HepG2 (cell line): Measurements from ENCODE around the gene ZCCHC10. TPM values are rescaled to one million over a fixed set of nuclear protein-coding genes. Genes with fewer than 3 reads are reported as not detected.

ENCODE experiments used
- ARNT ChIP-seq: fragments of 450-650 bp; IDR thresholded peaks from 2 replicates; pipeline ENCODE4 v1.6.1; 2017
- ASH2L ChIP-seq: fragments of 300-600, 200-600 bp; sonication (generic); IDR thresholded peaks from 2 replicates; pipeline ENCODE4 v1.7.0; 2017; ENCODE audit warnings: low read depth, mild to moderate bottlenecking, moderate library complexity, mixed read lengths, low read length; ENCODE audit not compliant: insufficient read length
- ATM ChIP-seq: fragments of 450-650 bp; IDR thresholded peaks from 2 replicates; pipeline ENCODE4 v1.7.1; 2017; ENCODE audit warnings: mild to moderate bottlenecking, borderline replicate concordance
- BRD4 ChIP-seq: sonication (generic); formaldehyde crosslinking; IDR thresholded peaks from 2 replicates; pipeline ENCODE4 v1.4.0; 2020; ENCODE audit warnings: missing genetic modification reagents
- DMAP1 ChIP-seq: IDR thresholded peaks from 2 replicates; pipeline ENCODE4 v1.6.1; 2016
- FOXM1 ChIP-seq: sonication (generic); formaldehyde crosslinking; IDR thresholded peaks from 2 replicates; pipeline ENCODE4 v1.5.0; 2020; ENCODE audit warnings: missing genetic modification reagents
- GABPA ChIP-seq, 2 experiments: IDR thresholded peaks; 2 replicates each; pipeline ENCODE4 v1.6.1; 2011 to 2016; ENCODE audit warnings: low read depth in 2 of 2, low read length in 1 of 2, missing biosample characterization in 1 of 2, missing genetic modification characterization in 1 of 2
- HMG20A ChIP-seq: IDR thresholded peaks from 2 replicates; pipeline ENCODE4 v1.6.1; 2016; ENCODE audit warnings: borderline replicate concordance
- KLF11 ChIP-seq: IDR thresholded peaks from 2 replicates; pipeline ENCODE4 v1.6.1; 2016; ENCODE audit warnings: missing compliant biosample characterization
- LCORL ChIP-seq, 2 experiments: fragments of 450-650 bp in 1 of 2; sonication (generic) in 1 of 2; formaldehyde crosslinking in 1 of 2; IDR thresholded peaks; 2 replicates each; pipeline versions ENCODE4 v1.5.0 to v1.6.1; 2017 to 2020; ENCODE audit warnings: antibody characterized with exemption in 1 of 2, missing genetic modification reagents in 1 of 2
- MAFK ChIP-seq, 2 experiments: IDR thresholded peaks in 1 of 2; conservative IDR thresholded peaks in 1 of 2; 2 replicates each; pipeline ENCODE4 v1.6.1; 2011; ENCODE audit warnings: improper control_type of control experiment in 2 of 2, low read length in 2 of 2
- MED8 ChIP-seq: sonication (generic); formaldehyde crosslinking; IDR thresholded peaks from 2 replicates; pipeline ENCODE4 v1.8.1; 2023; ENCODE audit warnings: mild to moderate bottlenecking, missing genetic modification reagents; ENCODE audit not compliant: insufficient replicate concordance
- MTF2 ChIP-seq: sonication (generic); formaldehyde crosslinking; IDR thresholded peaks from 2 replicates; pipeline ENCODE4 v1.5.0; 2020; ENCODE audit warnings: missing genetic modification reagents, borderline replicate concordance
- NCOA1 ChIP-seq: sonication (generic); formaldehyde crosslinking; IDR thresholded peaks from 2 replicates; pipeline ENCODE4 v1.9.0; 2021; ENCODE audit warnings: missing genetic modification reagents
- NCOA2 ChIP-seq: sonication (generic); formaldehyde crosslinking; IDR thresholded peaks from 2 replicates; pipeline ENCODE4 v1.8.0; 2022; ENCODE audit warnings: inconsistent platforms
- NRL ChIP-seq: sonication (generic); formaldehyde crosslinking; IDR thresholded peaks from 2 replicates; pipeline ENCODE4 v1.5.0; 2020; ENCODE audit warnings: missing genetic modification reagents, mild to moderate bottlenecking, moderate library complexity, borderline replicate concordance
- SATB2 ChIP-seq: sonication (generic); formaldehyde crosslinking; IDR thresholded peaks from 2 replicates; pipeline ENCODE4 v1.5.0; 2020; ENCODE audit warnings: missing genetic modification reagents
- SMAD3 ChIP-seq: sonication (generic); formaldehyde crosslinking; IDR thresholded peaks from 2 replicates; pipeline ENCODE4 v1.4.0; 2020; ENCODE audit warnings: missing genetic modification reagents
- TCF12 ChIP-seq, 2 experiments: fragments of 450-650 bp in 1 of 2; sonication (generic) in 1 of 2; formaldehyde crosslinking in 1 of 2; IDR thresholded peaks; 2 replicates each; pipeline versions ENCODE4 v1.6.1 to v1.8.0; 2017 to 2022; ENCODE audit warnings: antibody characterized with exemption in 1 of 2, mild to moderate bottlenecking in 1 of 2, missing genetic modification reagents in 1 of 2, moderate library complexity in 1 of 2
- TCF7 ChIP-seq: sonication (generic); IDR thresholded peaks from 2 replicates; pipeline ENCODE4 v1.6.1; 2016; ENCODE audit warnings: antibody characterized with exemption, low read depth
- TEAD2 ChIP-seq: sonication (generic); formaldehyde crosslinking; IDR thresholded peaks from 2 replicates; pipeline ENCODE4 v1.9.0; 2021; ENCODE audit warnings: missing genetic modification reagents
- TOPORS ChIP-seq: sonication (generic); formaldehyde crosslinking; IDR thresholded peaks from 2 replicates; pipeline ENCODE4 v1.8.0; 2023; ENCODE audit warnings: mild to moderate bottlenecking, missing genetic modification reagents
- ZBTB21 ChIP-seq: sonication (generic); formaldehyde crosslinking; IDR thresholded peaks from 2 replicates; pipeline ENCODE4 v1.4.0; 2020; ENCODE audit warnings: missing genetic modification reagents
- ZC3H4 ChIP-seq: sonication (generic); formaldehyde crosslinking; IDR thresholded peaks from 2 replicates; pipeline ENCODE4 v1.4.0; 2020; ENCODE audit warnings: missing genetic modification reagents, borderline replicate concordance
- ZNF124 ChIP-seq: sonication (generic); formaldehyde crosslinking; IDR thresholded peaks from 2 replicates; pipeline ENCODE4 v1.4.0; 2020; ENCODE audit warnings: missing genetic modification reagents
- ZNF766 ChIP-seq: sonication (generic); formaldehyde crosslinking; IDR thresholded peaks from 2 replicates; pipeline ENCODE4 v1.5.0; 2020; ENCODE audit warnings: missing genetic modification reagents, borderline replicate concordance
- polyA plus RNA-seq, 8 experiments: library from polyadenylated mRNA; depleted of rRNA in 3 of 8; stranded (reverse) in 7 of 8; unstranded in 1 of 8; fragments of >200 nt; fragmentation: Illumina TruSeq in 4 of 8; extraction: Trizol in 4 of 8; gene quantifications; 2 replicates each; pipeline versions ENCODE4 v1.2.1 to v1.2.3, GENCODE V29; 2011 to 2016; ENCODE audit warnings: low read depth in 4 of 8, missing spikeins in 1 of 8, mixed read lengths in 1 of 8; ENCODE audit not compliant: insufficient read depth in 1 of 8
- total RNA-seq, 5 experiments: library from RNA; depleted of rRNA; stranded (reverse); fragments of >200 nt; fragmentation: Illumina TruSeq; extraction: Trizol; gene quantifications; 2 replicates each; pipeline ENCODE4 v1.2.3, GENCODE V29; 2016; ENCODE audit warnings: low read depth in 1 of 5
- TF ChIP-seq, protein P1 (sequence below): sonication (generic); formaldehyde crosslinking; IDR thresholded peaks from 2 replicates; pipeline ENCODE4 v1.8.1; 2023; ENCODE audit warnings: mild to moderate bottlenecking, missing genetic modification reagents, borderline replicate concordance
- TF ChIP-seq, protein P2 (sequence below): sonication (generic); formaldehyde crosslinking; IDR thresholded peaks from 2 replicates; pipeline ENCODE4 v1.8.1; 2023; ENCODE audit warnings: mild to moderate bottlenecking, missing genetic modification reagents
- TF ChIP-seq, protein P3 (sequence below): sonication (generic); formaldehyde crosslinking; conservative IDR thresholded peaks from 2 replicates; pipeline ENCODE4 v1.4.0; 2020; ENCODE audit warnings: missing genetic modification reagents

ZCCHC10 gene
- total and polyA plus RNA-seq, 2 of the 13 experiments (the other 11 are each of a cell fraction or from before 2014, with no cell fraction given), result 40.7 to 48.2 TPM

DNA sequence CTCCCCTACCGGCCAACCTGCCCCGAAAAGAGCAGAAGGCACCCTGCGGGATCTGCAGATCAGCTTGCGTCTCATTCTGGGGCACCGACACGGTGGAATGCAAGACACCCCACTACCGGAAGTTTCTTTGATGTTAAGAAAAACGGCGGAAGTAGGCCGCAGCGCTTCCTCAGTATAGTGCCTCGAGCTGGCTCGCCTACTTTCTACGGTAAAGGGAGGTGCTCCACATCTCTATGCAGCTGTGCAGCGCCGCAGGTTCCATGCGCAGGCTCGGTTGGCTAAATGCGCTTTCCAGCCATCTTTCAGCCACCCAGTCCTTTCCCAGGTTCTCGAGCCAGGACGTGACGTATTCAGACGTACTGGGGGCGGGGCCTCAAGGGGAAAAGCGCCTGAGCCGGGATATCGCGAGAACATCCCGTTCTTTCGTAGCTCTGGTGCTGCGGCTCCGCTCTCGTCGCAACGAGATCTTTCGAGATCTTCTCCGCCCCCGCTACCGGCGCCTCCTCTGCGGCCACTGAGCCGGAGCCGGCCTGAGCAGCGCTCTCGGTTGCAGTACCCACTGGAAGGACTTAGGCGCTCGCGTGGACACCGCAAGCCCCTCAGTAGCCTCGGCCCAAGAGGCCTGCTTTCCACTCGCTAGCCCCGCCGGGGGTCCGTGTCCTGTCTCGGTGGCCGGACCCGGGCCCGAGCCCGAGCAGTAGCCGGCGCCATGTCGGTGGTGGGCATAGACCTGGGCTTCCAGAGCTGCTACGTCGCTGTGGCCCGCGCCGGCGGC, 25.4 kb upstream of the ZCCHC10 start, which contains the start of gene HSPA4 (continued):
- TF ChIP-seq TCF7, result peak; percentile 80
- TF ChIP-seq ZBTB21 (CRISPR knock-in tag), result peak; percentile 88
- 0 out of 2 replicates have a peak, but pooled peaks have one; percentile 56 for TF ChIP-seq NCOA2 (CRISPR knock-in tag)
- peak; percentile 64; the same call in 1 of the 2 replicates for TF ChIP-seq SMAD3 (CRISPR knock-in tag)
- no peak for TF ChIP-seq LCORL (IDR thresholded peaks at IDR 0.05)
- peak; percentile 63; the same call in 1 of the 2 replicates for TF ChIP-seq LCORL (CRISPR knock-in tag; IDR thresholded peaks at IDR 0.05)
- TF ChIP-seq TCF12 (IDR thresholded peaks at IDR 0.05), result no peak
- peak; percentile 46; the same call in 1 of the 2 replicates for TF ChIP-seq TCF12 (CRISPR knock-in tag; IDR thresholded peaks at IDR 0.05)
- no peak; the same call in 1 of the 2 replicates for TF ChIP-seq ZC3H4
- peak; percentile 59 for TF ChIP-seq GABPA (IDR thresholded peaks at IDR 0.05; ENCODE audit: low read depth, low read length)
- peak; percentile 93 for TF ChIP-seq GABPA (CRISPR knock-in tag; IDR thresholded peaks at IDR 0.05; ENCODE audit: low read depth)
- peak; percentile 50; the same call in 1 of the 2 replicates for TF ChIP-seq NRL (CRISPR knock-in tag)
- TF ChIP-seq ATM, result no peak
- TF ChIP-seq, protein P1, sequence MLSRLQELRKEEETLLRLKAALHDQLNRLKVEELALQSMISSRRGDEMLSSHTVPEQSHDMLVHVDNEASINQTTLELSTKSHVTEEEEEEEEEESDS, result peak; percentile 53; the same call in 1 of the 2 replicates
- peak; percentile 79 for TF ChIP-seq BRD4
- TF ChIP-seq MAFK (conservative IDR thresholded peaks at IDR 0.05 in 1 of 2, IDR thresholded peaks at IDR 0.05 in 1 of 2; ENCODE audit: low read length in 2 of 2), result no peak
- peak; percentile 58; the same call in 1 of the 2 replicates for TF ChIP-seq KLF11 (CRISPR knock-in tag)
- TF ChIP-seq TOPORS, result peak; percentile 89; the same call in 1 of the 2 replicates
- TF ChIP-seq ZNF124 (CRISPR knock-in tag), result no peak; the same call in 1 of the 2 replicates
- no peak for TF ChIP-seq ZNF766 (CRISPR knock-in tag)
- peak; percentile 67 for TF ChIP-seq ASH2L
- peak; percentile 71 for TF ChIP-seq MED8 (CRISPR knock-in tag)
- peak; percentile 65; the same call in 1 of the 2 replicates for TF ChIP-seq DMAP1 (CRISPR knock-in tag)
- TF ChIP-seq SATB2 (CRISPR knock-in tag), result 0 out of 2 replicates have a peak, but pooled peaks have one; percentile 21
- TF ChIP-seq, protein P2, sequence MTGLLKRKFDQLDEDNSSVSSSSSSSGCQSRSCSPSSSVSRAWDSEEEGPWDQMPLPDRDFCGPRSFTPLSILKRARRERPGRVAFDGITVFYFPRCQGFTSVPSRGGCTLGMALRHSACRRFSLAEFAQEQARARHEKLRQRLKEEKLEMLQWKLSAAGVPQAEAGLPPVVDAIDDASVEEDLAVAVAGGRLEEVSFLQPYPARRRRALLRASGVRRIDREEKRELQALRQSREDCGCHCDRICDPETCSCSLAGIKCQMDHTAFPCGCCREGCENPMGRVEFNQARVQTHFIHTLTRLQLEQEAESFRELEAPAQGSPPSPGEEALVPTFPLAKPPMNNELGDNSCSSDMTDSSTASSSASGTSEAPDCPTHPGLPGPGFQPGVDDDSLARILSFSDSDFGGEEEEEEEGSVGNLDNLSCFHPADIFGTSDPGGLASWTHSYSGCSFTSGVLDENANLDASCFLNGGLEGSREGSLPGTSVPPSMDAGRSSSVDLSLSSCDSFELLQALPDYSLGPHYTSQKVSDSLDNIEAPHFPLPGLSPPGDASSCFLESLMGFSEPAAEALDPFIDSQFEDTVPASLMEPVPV (CRISPR knock-in tag), result peak; percentile 77
- peak; percentile 73; the same call in 1 of the 2 replicates for TF ChIP-seq TEAD2
- TF ChIP-seq, protein P3, sequence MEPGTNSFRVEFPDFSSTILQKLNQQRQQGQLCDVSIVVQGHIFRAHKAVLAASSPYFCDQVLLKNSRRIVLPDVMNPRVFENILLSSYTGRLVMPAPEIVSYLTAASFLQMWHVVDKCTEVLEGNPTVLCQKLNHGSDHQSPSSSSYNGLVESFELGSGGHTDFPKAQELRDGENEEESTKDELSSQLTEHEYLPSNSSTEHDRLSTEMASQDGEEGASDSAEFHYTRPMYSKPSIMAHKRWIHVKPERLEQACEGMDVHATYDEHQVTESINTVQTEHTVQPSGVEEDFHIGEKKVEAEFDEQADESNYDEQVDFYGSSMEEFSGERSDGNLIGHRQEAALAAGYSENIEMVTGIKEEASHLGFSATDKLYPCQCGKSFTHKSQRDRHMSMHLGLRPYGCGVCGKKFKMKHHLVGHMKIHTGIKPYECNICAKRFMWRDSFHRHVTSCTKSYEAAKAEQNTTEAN (CRISPR knock-in tag), result peak; percentile 88
- peak; percentile 39; the same call in 1 of the 2 replicates for TF ChIP-seq HMG20A (CRISPR knock-in tag)
- TF ChIP-seq ARNT, result no peak
- peak; percentile 89 for TF ChIP-seq NCOA1 (CRISPR knock-in tag)
- no peak; the same call in 1 of the 2 replicates for TF ChIP-seq MTF2
- TF ChIP-seq FOXM1 (CRISPR knock-in tag), result no peak
